Stimulated activated CD8-positive, alpha-beta memory T cell treated with anti-CD3 and anti-CD28 coated beads, Interleukin-7, amount 100 ng/mL, for 24 hours (primary cell): Measurements from ENCODE around the gene TMEM178B.

Source experiments
- DNase-seq: peaks from one replicate; pipeline ENCODE4 v3.0.0-alpha.2; 2020; ENCODE audit warnings: low read depth

Gene TMEM178B

DNA sequence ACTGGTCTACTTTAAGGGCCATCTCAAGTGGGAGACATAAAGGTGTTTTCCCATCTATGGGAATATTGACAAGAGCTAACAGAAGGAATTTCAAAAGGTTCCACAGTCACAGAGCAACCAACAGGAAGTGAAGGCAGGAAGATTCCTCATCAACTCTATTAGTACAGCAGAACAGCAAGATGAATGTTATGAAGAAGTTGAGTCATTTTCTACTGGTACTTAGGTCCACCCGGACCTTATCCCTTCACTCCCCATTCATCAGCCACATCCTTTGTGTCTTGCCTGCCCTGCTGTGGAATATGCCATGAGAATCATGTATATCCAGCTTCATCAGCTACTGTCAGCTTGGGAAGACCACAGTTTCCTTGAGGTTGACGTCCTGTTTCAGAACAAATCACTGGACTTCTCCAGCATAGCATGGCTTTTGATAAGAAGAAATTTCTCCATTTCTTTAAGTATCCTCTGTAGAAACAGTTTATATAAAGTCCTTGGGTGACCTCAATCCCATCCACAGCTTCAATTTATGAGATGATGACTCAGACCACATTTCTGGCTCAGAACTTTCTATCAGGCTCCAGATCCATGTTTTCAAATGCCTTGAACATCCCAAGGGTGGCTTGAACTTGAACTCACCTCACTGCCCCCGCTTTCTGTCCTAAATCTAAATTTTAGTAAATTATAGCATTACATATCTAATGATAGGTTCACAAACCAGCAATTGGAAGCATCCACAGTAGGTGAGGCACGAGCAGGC lies 392.5 kb downstream of the TMEM178B start:
- DNase-seq: no peak

DNA sequence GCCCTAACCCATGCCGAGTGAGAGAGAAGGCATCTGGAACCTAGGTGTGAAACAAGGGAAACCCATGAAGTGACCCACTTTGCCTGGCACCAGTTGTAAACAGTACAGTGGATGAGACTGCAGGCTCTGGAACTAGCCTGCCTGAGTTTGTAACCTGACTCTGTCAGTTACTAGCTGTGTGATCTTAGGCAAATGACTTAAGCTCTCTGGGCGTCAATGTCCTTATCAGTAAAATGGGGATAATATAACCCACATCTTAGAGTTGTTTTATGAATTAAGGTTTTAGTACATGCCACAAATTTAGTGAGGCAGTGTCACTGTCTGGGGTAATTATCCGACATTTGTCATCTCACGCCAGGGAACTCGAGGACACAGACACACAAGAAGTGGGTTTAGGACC lies 394.5 kb downstream of the TMEM178B start:
- no peak for DNase-seq

DNA sequence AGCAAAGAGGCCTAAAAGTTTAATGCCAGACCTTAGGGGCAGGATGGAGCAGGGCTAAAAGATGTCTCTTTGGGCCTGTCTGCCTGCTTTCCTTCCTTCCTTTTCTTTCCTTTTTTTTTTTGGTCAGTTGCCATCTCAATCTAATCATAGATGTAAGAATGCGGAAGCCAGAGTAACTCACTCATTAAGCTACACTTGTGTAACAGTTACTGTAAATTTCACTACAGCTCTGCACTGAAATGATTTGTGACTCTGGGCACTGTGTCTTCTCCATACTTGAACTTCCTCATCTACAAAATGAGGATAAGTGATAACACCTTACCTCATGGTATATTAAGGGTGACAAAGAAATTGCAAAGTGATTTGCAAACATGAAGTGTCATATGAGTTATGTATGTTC lies 401.8 kb downstream of the TMEM178B start:
- no peak for DNase-seq

DNA sequence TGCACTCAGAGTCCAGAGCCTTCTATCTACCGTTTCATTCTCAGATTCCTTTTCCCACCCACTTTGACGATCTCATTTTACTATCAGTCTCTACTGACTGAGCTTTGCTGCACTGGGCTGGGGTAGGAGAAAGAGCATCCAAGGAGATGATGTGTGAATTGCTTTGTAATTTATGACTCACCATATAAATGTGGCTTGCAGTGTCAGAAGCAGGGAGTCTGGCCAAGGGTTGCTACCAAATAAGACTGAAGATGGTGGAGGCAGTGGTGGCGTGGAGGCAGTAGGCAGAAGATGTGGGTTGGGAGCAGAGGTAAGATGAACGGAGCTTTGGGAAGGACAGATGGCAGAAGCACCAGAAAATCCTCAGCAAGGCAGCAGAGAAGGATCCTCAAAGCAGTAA lies 404.0 kb downstream of the TMEM178B start:
- no peak for DNase-seq

DNA sequence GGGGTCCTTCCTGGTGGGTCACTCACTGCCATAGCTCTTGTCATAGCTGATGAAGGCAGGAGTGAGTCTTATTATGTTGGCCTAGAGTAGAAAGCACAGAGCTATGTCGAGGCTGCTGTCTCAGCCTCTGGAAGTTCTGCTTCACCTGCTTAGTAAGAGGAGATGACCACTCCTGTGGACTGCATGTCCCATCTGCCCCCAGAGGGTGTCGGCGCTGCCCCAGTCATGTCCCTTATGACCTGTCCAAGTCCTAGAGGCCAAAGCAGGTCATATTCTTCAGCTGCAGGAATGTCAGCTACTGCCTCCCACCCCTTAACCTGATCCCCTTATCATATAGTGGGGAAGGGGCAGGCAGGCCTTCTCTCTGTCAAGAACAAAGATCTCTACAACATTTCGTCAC lies 405.0 kb downstream of the TMEM178B start:
- no peak for DNase-seq

DNA sequence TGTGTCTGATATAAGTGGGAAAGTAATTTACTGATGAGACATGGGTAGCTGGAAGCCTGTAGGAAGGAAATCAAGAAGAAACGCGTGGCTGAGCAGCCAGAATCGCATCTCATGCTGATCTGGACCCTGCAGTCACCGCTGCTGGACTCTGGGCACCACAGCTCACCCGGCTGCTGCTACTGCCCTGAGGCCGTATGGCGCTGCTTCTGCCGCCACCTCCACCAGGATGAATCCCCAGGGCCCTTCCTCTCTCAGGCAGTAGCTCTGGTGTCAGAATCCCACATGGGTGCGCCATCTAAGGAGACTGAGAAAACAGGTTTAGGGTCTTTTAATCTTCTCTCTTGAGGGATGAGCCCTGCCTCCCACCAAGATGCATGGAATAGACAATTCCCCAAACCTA lies 407.1 kb downstream of the TMEM178B start:
- no peak for DNase-seq

DNA sequence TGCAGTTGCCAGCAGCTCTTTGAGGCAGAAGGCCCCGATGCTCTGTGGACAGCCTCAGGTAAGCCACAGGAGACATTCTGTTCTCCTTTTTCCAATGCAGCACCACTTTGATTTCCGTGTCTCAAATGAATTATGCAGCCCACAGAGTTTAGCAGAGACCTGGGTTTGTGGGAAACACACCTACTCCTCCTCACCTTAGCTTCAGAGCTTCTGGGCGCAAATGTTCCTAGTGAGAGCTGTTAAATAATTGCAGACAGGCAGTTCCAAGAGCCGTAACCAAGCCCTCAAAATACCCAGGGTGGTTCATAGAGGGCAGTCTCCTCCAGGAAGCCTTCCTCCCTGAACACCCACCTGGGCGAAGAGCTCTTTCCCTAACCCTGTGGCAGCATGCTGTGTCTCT lies 408.1 kb downstream of the TMEM178B start:
- no peak for DNase-seq

DNA sequence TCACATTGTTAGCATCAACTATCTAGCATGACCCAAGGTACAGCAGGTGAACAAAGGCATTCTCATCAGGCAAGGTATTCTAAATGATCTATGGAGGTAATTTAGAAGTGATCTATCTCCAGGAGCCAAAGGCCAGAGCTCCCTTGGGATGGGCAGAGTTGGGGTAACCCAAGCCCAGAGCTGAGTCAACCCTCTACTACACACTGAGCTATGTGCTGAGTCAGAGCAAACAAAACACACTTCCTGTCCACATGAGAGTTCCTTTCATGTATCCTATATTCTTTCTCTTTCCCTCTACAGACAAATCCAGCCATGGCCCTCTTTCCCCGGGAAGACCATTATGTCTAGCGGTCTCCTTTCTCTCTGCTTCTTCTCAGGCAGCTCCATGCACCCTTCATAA lies 409.2 kb downstream of the TMEM178B start:
- DNase-seq: no peak

DNA sequence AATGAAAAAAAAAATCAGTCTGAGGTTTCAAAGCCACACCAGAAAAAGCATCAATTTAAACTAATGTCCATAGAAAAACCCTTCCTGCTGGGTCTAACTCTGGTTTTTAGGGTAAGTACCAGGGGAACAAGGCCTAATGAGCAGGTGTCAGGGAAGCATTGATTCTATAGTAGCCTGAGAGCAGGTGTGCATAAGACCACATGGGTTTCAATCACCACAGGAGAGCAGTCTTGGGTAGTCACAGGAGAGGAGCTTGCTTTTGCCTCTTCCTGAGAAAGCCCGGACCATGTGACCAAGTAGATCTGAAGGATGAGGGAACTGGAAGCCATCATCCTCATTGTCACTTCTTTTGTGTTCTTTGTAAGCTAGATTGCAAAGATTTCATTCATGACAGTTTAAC lies 411.0 kb downstream of the TMEM178B start:
- no peak for DNase-seq

DNA sequence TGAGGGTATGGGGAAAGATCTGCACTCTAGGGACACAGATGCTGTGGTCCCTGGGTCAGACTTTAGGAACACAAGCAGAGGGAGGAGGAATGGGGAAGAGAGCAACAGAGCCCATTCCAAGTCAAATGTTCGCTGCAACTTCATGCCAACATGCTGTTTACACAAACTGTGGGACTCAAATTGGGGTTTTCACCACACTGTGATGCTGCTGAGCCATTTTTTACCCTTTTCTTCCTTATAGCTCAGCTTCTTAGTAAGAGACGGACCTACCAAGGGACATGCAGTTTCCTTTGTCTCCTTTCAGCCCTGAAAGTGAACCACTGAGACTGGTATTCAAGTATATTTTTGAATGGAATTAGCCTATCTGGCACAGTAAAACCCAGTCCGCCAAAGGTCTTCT lies 413.1 kb downstream of the TMEM178B start:
- DNase-seq: no peak

DNA sequence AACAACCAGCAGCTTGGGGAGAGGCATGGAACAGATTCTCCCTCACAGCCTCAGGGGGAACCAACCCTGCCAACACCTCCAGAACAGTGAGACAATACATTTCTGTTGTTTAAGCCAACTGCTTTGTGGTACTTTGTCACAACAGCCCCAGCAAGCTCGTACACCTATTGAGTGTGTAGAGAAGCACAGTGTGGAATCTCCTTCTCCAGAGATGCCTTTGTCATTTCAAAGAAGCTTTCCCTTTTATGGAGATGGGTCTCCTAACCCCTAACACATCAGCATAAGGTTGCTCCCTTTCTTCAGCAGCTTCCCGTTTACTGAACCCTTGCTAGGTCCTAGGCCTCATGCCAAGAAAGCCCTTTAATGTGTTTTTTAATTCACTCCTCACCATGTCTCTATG lies 416.6 kb downstream of the TMEM178B start:
- DNase-seq: no peak

DNA sequence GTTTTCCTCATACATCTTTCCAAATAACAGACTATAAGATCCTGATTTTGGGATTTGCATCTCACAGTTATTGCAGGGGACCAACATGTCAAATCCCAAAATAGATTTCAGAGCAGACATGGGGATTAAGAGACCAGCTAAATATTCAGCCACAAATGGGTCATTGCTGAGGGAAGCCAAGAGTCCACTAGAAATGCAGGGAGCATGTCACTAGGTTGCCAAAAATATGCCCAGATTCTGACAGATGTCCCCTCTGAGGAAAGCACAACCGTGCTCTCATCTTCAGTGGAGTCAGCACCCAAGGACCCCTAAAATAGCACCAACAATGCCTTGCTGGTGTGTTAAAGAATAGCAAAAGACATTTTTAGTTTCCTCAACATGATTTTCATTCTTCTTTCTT lies 421.2 kb downstream of the TMEM178B start:
- no peak for DNase-seq

DNA sequence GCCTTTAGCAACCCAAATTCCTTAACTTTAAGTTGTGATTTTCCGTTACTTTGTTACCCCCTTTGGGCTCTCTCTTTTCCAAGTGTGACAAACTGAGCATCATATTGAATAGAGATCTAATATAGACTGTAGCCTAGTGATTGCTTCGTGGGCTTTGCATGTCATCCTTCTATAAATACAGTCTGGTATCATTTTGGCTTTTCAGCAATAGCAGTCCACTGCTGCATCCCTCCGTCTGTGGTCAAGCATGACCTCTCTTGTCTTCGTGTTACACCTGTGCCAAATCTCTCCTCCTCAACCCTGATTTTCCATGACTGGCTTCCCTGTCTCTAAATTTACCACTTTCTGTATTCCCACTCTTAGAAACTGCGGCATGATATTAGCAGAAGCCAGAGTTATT lies 423.5 kb downstream of the TMEM178B start:
- no peak for DNase-seq

DNA sequence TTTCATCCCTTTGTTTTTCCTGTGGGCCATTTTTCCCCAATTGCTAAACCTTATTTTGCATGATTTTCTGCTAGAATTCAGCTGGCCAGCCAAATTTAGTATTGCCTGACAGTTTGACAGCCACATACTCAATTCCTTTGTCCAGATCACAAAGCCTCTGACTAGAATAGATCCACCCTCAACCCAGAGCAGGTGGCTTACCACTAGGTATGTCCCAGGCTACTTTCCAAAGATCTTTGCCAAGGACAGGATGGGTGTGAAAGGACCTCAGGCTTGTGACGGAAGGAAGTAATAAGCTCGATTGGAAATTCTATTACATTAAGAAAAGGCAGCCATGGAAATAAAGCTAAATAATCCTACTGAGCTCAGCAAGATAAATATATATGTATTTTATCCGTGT lies 426.7 kb downstream of the TMEM178B start:
- DNase-seq: no peak

DNA sequence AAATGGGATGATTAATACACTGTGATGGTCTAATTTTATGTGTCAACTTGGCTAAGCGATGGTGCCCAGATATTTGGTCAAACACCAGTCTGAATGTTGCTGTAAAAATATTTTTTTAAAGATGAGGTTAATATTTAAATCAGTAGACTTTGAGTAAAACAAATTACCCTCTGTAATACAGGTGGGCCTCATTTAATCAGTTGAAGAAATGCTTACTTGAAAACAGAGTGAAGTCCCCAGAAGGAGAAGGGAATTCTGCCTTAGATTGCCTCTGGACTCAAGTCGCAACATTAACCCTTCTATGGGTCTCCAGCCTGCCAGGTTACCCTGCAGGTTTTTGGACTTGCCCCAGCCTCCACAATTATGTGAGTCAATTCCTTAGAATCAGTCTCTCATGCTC lies 427.6 kb downstream of the TMEM178B start:
- DNase-seq: no peak

DNA sequence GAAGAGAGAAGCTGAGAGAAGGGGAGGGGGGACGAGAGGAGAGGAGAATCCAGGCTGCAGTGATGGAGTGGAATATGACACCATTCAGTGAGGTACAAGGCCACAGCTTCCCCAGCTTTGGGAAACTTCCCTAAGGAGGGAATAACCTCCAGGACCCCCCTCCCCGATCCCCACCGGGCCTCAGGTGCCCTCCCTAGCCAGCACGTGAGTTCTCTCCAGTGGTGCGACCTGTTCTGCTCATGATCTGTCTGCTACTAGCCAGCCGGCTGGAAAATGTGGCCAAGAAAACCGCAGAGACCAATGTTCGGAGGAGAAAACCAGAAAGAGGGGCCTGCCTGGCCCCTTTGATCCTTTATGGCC lies 437.4 kb downstream of the TMEM178B start:
- no peak for DNase-seq

DNA sequence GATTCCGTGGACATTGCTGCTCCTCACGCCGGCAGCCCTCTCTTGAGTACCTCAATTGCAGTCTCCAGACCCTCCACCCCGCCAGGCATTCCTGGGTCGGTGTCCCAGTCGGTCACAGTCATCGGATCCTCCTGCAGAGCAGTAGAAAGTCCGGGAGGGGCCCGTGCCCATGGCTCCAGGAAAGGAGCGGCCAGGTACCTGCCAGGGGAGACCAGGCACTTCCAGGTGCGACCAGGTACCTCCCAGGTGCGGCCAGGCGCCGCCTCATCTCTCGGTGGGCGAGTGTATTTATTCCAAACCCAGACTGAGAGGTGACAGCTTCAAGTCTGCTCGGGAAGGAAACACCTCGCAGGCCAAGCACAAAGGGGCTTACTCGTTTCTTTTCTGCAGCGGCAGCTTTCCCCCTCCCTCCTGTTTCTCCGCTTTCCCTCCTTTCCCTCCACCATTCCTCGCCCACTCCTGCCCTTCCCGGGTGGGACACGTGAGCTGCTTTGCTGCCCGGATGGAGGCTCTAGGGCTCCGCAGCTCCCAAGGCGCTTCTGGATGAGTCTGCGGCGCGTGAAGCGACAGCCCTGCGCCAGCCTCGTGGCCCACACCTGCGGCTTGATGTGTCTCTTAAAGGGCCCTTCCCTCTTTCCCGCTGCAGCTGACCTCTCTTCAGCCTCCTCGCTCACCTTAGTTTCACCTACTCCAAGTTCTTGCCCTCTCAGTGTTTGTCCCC lies 438.0 kb downstream of the TMEM178B start:
- DNase-seq: no peak

DNA sequence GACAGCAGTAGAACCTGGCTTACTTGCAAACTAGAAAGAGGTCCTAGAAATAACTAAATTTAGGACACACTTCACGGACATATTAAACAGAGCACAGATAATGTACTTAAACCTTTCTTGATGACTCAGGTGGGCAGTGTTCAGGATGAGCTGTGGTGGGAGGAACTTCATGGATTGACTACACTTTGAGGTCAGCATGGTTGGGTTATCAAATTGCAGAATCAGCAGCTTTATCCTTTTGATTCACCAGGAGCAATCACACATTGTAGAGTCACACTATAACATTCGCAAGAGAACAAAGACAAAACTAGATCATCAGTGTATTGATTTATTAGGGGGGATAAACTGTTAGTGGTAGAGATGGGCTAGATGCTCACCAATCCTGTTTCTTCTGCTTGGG lies 438.7 kb downstream of the TMEM178B start:
- no peak for DNase-seq

DNA sequence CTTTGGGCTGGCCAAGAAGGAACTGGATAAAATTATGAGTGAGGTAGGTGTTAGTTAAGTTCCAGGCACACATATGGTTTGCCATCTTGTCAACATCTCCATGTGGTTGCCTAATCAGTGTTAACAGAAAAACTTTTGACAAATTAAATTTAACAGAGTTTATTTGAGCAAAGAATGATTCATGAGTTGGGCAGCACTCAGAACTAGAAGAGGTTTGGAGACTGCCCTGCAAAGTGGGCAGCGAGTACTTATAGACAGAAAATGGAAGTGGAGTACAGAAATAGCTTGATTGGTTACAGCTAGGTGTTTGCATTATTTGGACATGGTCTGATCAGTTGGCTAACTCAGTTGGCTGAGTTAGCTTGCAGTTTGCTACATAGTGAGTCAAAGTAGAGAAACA lies 439.9 kb downstream of the TMEM178B start:
- DNase-seq: no peak

DNA sequence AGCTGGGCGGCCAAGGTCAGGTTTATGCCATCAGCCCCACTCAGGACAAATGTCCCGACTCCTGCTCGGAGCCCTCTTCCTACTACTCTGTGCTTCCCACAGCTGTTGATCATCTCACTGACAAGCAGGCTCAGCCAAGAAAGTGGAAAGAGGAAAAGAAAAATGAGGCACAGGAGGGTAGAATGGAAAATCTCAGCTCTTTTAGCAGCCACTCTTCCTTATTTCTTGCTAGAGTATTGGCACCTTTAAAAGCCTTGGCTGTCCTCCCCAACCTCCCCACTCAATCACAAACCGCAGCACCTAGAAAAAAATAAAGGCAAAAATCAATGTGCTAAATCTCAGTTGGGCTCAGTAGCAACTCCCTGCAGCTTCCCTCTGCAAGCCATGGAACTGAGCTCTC lies 442.1 kb downstream of the TMEM178B start:
- DNase-seq: no peak

DNA sequence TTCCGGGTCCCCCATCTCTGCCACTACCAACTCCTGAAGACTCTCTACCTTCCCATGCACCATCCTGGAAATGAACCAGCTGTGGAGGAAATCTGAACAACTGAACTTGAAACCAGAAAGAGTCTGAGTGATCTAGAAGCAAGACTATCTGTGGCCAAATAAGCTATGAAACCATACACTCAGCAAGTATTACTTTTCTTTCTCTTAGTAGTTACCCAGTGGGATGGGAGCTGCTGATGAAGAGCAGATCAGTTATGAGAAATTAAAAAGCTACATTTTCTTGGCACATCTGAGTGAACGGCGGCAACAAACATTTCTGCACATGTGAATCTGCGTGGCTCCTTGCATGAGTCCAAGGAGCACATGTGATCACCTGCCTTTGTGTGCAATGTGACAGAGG lies 445.8 kb downstream of the TMEM178B start:
- DNase-seq: no peak

DNA sequence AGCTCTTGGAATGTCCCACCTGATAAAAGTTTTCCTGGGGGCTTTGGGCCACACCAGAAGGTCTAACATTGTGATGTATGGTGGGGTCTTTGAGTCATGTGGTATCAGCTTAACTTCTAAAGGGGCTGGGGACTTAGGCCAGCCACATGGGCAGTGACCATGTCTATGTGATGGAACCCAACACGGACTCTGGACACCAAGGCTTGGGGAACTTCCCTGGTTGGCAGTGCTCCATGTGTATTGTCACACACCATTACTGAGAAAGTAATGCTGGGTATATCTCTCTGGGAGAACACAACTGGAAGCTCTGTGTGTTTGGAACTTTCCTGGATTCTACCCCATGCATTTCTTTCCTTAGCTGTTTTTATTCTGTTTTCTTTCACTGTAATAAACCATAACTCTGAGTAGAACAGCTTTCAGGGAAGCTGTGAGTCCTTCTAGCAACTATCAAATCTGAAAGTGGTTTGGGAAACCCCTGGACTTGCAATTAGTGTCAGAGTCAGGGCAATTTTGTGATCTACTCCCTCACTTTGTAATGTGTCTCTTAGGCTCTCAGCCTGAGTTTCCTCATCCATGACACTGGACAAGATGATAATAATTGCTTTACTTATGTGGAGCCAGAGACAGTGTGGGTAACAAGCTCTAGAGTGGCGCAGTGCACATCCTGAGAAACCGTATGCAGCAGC lies 448.9 kb downstream of the TMEM178B start:
- no peak for DNase-seq

DNA sequence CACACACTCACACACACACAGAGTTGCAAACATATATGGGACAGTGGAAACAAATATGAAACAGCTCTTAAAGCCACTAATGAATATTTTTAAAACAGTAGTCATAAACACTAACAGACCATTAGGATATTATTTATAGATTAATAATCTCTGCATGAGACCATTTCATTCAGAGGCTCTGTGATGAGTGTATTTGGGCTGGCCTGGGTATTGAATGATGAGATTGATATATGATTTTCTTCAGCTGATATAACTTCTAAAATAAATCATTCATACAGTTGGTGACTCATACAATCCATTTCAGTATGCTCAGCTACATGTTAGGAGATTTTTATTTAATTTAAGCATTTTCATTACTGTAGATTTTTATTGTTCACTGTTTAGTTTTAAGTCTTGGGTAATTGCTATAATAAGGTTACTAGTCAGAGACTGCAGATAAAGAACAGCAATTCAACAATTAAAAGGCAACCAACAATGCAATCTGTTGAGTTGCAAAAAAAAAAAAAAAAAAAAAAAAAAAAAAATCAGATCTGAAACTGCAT lies 452.2 kb downstream of the TMEM178B start:
- DNase-seq: no peak
